GM18951 (cell line): ENCODE data around the gene HSD11B1.

Source experiments
- POLR2A ChIP-seq: IDR thresholded peaks from 4 replicates; pipeline ENCODE4 v1.6.1; 2011; ENCODE audit warnings: mild to moderate bottlenecking; ENCODE audit not compliant: insufficient read length, insufficient read depth; ENCODE audit errors: extremely low read depth
- in situ Hi-C: fragments of 300-500 bp; cut with MboI; formaldehyde crosslinking; loops from one replicate; pipeline ENCODE4 v1.12.0; 2022; ENCODE audit warnings: low sequenced_read_pairs, mixed read lengths, inconsistent platforms; ENCODE audit not compliant: unreplicated experiment

Gene HSD11B1

DNA sequence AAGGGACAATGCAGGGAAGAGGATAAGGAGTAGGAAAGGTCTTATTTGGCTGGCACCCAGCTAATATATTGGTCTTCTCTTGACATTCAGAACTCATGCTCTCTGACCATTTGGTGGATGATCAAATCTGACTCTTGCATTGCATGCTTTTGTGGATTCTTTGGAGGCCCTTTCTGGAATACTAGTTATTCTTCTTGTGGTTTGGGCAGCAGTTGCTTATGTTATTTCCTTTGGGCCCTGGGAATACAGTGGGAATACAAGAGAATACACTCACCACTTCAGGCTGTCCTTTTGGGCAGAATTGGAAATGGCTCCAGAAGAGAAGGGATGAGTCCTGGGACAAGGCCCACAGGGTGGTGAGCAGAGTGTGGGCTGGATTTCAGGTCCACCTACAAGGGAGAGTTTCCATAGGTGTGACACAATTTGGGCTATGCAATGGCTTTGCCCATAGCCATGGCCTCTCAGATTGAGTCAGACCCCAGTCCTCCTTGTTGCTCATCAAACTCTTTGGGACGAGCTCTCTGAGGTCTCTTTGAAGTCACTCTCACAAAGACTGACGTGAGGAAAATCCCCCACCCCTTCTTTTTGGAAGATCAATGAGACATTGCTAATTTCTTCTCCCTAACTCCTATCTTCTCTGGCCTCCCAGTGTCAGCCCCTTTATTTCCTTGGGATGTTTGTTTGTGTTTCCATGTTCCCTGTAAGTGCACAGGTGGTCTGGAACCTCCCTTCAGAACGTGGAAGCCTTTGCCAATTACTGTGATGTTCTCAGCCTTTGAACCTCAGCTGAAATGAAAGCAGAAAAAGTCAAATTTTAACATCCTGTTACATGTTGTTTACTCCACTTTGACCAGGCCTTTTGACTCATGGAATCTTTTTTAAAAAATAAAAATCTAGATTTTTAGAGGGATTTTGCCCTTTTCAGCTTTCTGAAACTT, 19.4 kb downstream of the HSD11B1 start:
- in situ Hi-C loops: no loop called here
- TF ChIP-seq POLR2A: no peak

DNA sequence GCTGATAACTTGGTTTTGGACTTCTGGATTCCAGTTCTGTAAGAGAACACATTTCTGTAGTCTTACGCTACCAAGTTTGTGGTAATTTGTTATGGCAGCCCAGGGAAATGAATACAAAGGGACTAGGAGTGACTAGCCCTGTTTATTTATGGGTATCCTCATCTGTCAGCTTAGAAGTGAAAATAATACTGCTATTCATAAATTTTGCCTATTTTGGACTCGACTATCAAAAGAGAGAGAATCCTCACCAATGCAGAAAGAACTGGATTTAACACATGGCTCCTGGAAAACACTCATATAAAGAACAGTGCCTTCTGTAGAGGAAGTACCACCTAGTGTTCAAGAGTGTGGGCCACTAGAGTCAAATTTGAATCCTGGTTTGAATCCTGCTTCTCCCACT, 22.6 kb downstream of the HSD11B1 start:
- in situ Hi-C loops: no loop called here
- no peak for TF ChIP-seq POLR2A

- no peak for TF ChIP-seq POLR2A
- in situ Hi-C loops: no loop called here
These were observed 23.1 kb downstream of the HSD11B1 start for GRCh38 chr1:209727785-209728184.

- in situ Hi-C loops: no loop called here
- TF ChIP-seq POLR2A: no peak
These were observed 23.8 kb downstream of the HSD11B1 start for GRCh38 chr1:209728466-209728865.

DNA sequence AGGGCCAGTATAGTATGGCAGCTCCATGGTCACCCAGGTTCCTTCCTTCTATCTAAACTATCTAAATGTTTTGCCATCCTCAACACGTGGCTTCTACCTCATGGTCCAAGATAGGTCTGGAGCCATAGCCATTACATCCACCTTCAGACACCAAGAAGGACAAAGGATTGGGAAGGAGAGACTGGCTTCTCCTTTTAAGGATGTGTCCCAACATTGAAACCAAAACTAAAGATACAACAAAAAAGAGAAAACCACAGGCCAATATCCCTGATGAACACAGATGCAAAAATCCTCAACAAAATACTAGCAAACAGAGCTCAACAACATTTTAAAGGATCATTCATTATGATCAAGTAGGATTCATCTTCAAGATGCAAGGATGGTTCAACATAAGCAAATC, 24.8 kb downstream of the HSD11B1 start:
- no peak for TF ChIP-seq POLR2A
- in situ Hi-C loops: no loop called here

DNA sequence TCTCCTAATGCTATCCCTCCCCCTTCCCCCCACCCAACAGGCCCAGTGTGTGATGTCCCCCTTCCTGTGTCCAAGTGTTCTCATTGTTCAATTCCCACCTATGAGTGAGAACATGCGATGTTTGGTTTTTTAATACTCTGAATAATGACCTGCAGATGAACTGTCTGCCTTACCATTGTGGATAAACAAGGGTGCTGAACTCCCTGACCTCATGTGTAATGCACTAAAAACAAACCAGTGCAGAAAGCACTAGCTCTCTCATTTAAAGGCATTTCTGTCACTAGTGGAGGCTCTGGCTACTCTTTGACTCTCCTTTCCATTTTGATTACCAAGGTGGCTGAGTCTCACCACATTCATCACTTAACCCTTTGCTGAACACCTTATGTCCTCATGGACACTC, 28.1 kb downstream of the HSD11B1 start:
- in situ Hi-C loops: no loop called here
- no peak for TF ChIP-seq POLR2A

- TF ChIP-seq POLR2A: no peak
These were observed 29.0 kb downstream of the HSD11B1 start for GRCh38 chr1:209733409-209734192.

DNA sequence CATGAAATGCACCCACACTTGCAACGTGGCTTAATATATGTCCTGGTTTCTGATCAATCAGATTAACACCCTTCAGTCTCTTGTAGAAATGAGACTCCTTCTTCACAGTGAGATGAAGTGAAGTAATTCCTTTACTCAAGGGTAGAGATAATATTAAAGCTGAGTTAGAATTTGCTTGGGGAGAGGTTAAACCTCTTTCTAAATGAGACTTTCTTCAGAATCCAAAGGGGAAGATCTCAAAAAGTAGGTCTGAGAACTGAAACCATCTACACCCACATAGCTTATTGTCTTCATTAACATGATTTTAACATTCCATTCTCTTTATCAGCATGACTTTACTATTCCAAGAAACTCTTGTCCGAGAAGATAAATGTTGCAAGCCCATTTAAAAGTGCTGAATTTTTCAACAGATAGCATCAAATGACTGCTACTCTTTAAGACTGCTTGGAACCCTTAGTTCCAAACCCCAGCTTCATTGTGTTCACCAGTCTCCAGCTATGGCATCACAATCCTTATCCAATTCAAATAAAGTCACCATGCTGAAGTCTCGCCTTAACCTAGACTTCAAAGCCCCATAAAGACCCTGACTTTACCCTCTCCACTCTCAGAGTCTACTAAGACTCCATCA, 32.0 kb downstream of the HSD11B1 start:
- in situ Hi-C loops: no loop called here
- no peak for TF ChIP-seq POLR2A

More at GRCh38 chr1:209733409-209734192, 29.0 kb downstream of the HSD11B1 start:
- in situ Hi-C loops: no loop called here

DNA sequence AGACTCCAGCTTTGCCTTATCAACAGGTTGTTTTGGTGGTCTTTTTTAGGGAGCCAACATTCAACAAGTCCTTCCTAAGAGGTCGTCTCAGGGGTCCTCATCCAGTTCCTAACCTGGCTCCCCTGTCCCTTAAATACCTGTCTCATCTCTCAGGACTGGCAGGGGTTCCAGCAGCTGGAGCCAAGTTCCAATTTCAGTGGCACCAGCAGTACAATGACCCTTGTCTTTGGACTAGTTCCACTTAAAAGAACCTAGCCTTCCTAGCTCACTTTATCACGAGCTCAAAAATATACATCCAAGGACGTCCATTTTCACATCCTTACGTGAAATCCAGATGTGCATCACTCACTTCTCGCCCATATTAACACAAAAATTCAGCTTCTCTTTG, 32.5 kb downstream of the HSD11B1 start:
- TF ChIP-seq POLR2A: no peak
- in situ Hi-C loops: no loop called here

DNA sequence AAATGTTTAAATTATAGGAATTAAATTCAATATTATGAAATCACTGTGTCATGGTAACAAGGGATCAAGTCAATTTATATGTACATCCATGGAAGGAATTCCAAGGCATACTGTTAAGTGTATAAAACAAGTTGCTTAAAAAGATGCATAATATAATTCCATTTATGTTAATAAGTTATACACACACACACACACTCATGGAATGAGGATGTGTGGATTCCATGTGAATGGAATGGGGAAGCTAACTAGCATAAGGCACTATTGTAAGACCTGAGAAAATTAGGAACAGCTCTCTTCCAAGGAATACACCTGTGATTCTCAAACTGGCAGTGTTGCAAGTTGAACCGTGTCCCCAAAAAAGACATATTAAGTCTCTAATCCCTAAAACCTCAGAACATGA, 33.6 kb downstream of the HSD11B1 start:
- in situ Hi-C loops: no loop called here
- TF ChIP-seq POLR2A: no peak

- in situ Hi-C loops: no loop called here
- no peak for TF ChIP-seq POLR2A
These were observed 36.5 kb downstream of the HSD11B1 start for GRCh38 chr1:209741193-209741592.

- in situ Hi-C loops: no loop called here
- TF ChIP-seq POLR2A: no peak
These were observed 37.2 kb downstream of the HSD11B1 start for GRCh38 chr1:209741889-209742288.

DNA sequence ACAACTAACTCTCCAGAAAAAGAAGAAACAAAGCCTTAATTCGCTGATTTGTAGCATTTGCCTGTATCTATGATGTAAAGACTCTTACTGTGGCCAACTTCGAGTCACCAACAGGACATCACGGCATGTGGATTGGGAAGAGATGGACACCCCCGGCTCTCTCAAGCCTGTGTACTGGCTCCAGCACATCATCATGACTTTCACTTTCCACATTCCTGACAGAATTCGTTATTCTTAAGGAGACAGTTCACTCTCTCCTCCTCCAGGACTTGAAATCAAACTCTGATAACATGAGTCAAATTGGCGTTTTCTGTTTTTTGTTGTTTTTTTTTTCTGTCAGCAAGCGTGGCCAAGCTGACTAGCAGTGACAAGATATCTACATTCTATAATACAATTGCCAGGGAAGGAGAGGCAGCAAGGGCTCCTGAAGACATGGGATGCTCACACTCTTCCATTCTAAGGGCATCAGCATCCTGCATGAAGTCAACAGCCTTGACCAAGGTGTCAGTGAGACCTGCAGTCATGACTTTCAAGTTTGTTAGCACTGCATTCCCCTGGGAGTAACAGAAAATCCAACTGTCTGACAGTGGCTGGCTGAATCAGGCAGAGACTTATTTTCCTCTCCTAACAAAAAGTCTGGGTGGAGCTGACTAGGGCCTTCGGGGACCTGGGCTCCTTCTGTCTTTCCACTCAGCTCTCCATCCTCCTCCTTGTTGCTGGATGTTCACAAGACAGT, 37.9 kb downstream of the HSD11B1 start:
- in situ Hi-C loops: no loop called here
- no peak for TF ChIP-seq POLR2A
